ENCODE results near the gene GOLGA1. TPM values are rescaled to one million over a fixed set of nuclear protein-coding genes. Genes with fewer than 3 reads are reported as not detected.

Gene GOLGA1
- polyA plus RNA-seq (2012; rRNA removed), result 10.0 and 11.0 TPM in 2 replicates
- polyA plus RNA-seq (2012; cell fraction: cytosol; rRNA removed), result 8.2 and 8.7 TPM in 2 replicates
- polyA plus RNA-seq (2012; cell fraction: nucleus; rRNA removed), result 35.5 and 48.6 TPM in 2 replicates

GRCh38 chr9:124940894-124941678 is at the start of gene GOLGA1:
Gene GOLGA1, minus strand, starts transcription at chr9:124941083. Its CDS starts 2,372 bp downstream, at chr9:124938711.
- POLR2A ChIA-PET, result no interaction called here
- peak within 1 kb of the TSS; percentile 81 for H3K4me2 ChIP-seq
- no peaks in the 10 kb centered on the region for H3K9me2 ChIP-seq
- peaks cover 13% of the 10 kb centered on the region for H3K79me2 ChIP-seq (ENCODE audit: insufficient read depth)
- H3K9ac ChIP-seq, result peak within 1 kb of the TSS; percentile 84
- peaks cover 6 to 9% of the 10 kb centered on the region in 2 experiments; a peak in 2 of 4 replicates for H3K4me1 ChIP-seq (ENCODE audit: control insufficient read depth in 1 of 2, insufficient read depth in 2 of 2, low read depth in 1 of 2, low read length in 1 of 2)
- H3K36me3 ChIP-seq (replicated peaks in 1 of 2; ENCODE audit: control insufficient read depth in 1 of 2, insufficient read depth in 2 of 2, low read length in 1 of 2), result peaks cover 13 to 19% of the 10 kb centered on the region in 2 experiments
- no peaks in the 10 kb centered on the region for H3K9me3 ChIP-seq
- 2% methylated on average over 31 of the region's 70 CpGs for WGBS (ENCODE audit: low lambda C conversion rate)
- H4K20me1 ChIP-seq (ENCODE audit: insufficient read depth), result no peaks in the 10 kb centered on the region
- H3K27me3 ChIP-seq (ENCODE audit: insufficient read depth), result no peaks in the 10 kb centered on the region
- DNase-seq, result peak; percentile 99
- peak within 1 kb of the TSS; percentile 82 for H3K4me3 ChIP-seq (ENCODE audit: low read depth in 2 of 2, low read length in 1 of 2)
- H3F3A ChIP-seq (replicated peaks; ENCODE audit: insufficient read depth), result peaks cover 17% of the 10 kb centered on the region
- peak within 1 kb of the TSS; percentile 95 for H2AFZ ChIP-seq (ENCODE audit: low read depth)
- CTCF ChIA-PET, result interaction anchor here (1.2 kb wide), 1 partner anchor 9 kb away, joined by 3 read pairs; no protein-coding TSS in a partner anchor
- peak within 1 kb of the TSS; percentile 93 to 94 for H3K27ac ChIP-seq (ENCODE audit: low read depth in 2 of 2, low read length in 1 of 2)
- TF ChIP-seq TAF1 (IDR thresholded peaks at IDR 0.05; ENCODE audit: borderline replicate concordance, low read depth, low read length) (peak; percentile 81), FOSL2 (IDR thresholded peaks at IDR 0.05; ENCODE audit: borderline replicate concordance, low read depth) (no peak), POLR2AphosphoS5 (IDR thresholded peaks at IDR 0.05; ENCODE audit: low read depth, low read length) (peak; percentile 93), GABPA (IDR thresholded peaks at IDR 0.05; ENCODE audit: low read depth) (peak; percentile 95), NRF1 (IDR thresholded peaks at IDR 0.05; ENCODE audit: low read depth, low read length) (peak; percentile 96), CTCF (IDR thresholded peaks at IDR 0.05) (no peak), CHD2 (IDR thresholded peaks at IDR 0.05; ENCODE audit: low read length, partially characterized antibody) (peak; percentile 97), REST (IDR thresholded peaks at IDR 0.05; ENCODE audit: low read depth, low read length) (peak; percentile 15; the same call in 1 of the 2 replicates), ELF1 (IDR thresholded peaks at IDR 0.05) (peak; percentile 84), RXRA (IDR thresholded peaks at IDR 0.05; ENCODE audit: borderline replicate concordance, low read depth) (no peak; the same call in 1 of the 2 replicates), EP300 (IDR thresholded peaks at IDR 0.05; ENCODE audit: borderline replicate concordance in 1 of 2, low read depth in 1 of 2, low read length in 1 of 2) (peak in 1 of 2 experiments; percentile 44; a peak in 1 of 4 replicates), RAD21 (IDR thresholded peaks at IDR 0.05; ENCODE audit: low read length) (no peak), IRF3 (IDR thresholded peaks at IDR 0.05; ENCODE audit: low read depth, low read length) (no peak), RFX5 (IDR thresholded peaks at IDR 0.05; ENCODE audit: low read length) (peak; percentile 52; the same call in 1 of the 2 replicates), USF2 (IDR thresholded peaks at IDR 0.05; ENCODE audit: borderline replicate concordance, low read depth, low read length) (no peak), MEF2A (IDR thresholded peaks at IDR 0.05; ENCODE audit: borderline replicate concordance, low read depth) (no peak), MAX (IDR thresholded peaks at IDR 0.05; ENCODE audit: low read depth) (peak; percentile 78; the same call in 1 of the 2 replicates), SMC3 (IDR thresholded peaks at IDR 0.05; ENCODE audit: low read depth, low read length) (0 out of 2 replicates have a peak, but pooled peaks have one; percentile 1), JUND (IDR thresholded peaks at IDR 0.05) (no peak), FOXM1 (IDR thresholded peaks at IDR 0.05; ENCODE audit: low read depth) (peak; percentile 62; the same call in 1 of the 2 replicates), RCOR1 (IDR thresholded peaks at IDR 0.05; ENCODE audit: low read length) (no peak), SIN3A (IDR thresholded peaks at IDR 0.05; ENCODE audit: borderline replicate concordance, low read depth, low read length) (0 out of 2 replicates have a peak, but pooled peaks have one; percentile 33), USF1 (IDR thresholded peaks at IDR 0.05; ENCODE audit: borderline replicate concordance, low read depth) (peak; percentile 37; the same call in 1 of the 2 replicates), MXI1 (IDR thresholded peaks at IDR 0.05; ENCODE audit: low read depth, low read length) (peak; percentile 85)
